ENCODE results near the gene ADARB1.

The ADARB1 gene

DNA sequence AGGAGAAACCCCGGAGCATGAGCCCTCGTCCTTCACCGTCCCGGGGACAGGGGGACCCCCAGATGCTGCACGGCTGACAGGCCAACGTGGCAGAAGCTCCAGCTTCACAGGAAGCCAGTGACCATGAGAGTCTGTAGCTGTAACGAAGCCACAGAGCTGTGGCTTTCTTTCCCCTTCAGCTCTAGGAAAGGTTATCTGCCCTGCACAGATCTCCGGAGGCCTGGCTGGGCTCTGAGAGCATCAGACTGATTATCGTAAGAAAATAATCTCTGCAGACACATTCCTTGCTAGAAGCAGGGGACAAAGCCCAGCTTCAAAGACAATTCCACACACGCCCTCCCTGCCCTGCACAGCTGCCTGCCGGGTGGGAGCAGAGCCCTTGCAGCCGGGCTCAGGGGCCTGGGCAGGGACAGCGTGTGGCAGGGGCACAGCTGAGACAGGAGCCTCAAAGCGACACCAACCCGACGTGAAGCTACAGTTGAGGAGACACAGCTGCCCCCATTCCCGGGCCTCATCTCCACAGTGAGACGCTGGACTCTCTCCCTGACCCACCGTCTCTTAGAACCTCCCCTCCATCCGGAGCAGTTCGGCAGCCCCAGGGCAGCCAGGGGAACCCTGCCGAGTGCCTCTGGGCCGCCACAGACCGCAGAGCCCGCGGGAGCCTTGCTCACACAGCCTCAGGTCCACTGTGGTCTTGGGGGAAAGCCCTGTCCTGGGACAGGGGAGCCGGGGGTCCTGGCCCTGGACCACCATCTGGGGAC, 182.7 kb downstream of the ADARB1 start:
- Histone ChIP-seq H3K4me1 (ENCODE audit: control insufficient read depth, insufficient read depth, low read length) (no peaks in the 10 kb centered on the region), H3K9me3 (ENCODE audit: control insufficient read depth, insufficient read depth, low read depth, low read length) (no peaks in the 10 kb centered on the region), H3K4me3 (ENCODE audit: low read depth, low read length) (no peak overlapping the region), H3K36me3 (ENCODE audit: control insufficient read depth in 2 of 2, insufficient read depth in 1 of 2, low read length in 2 of 2) (no peaks in the 10 kb centered on the region), H3K27ac (ENCODE audit: extremely low read depth, low read depth, low read length) (no peak overlapping the region)
- no peak for TF ChIP-seq ZNF133 (tag by site-specific recombination; IDR thresholded peaks at IDR 0.05)
- no peak for TF ChIP-seq ZNF24 (tag by site-specific recombination; IDR thresholded peaks at IDR 0.05)
- TF ChIP-seq ZFP69B (tag by site-specific recombination; IDR thresholded peaks at IDR 0.05): no peak
- no peak for TF ChIP-seq HOXC10 (CRISPR knock-in tag; IDR thresholded peaks at IDR 0.05)
- TF ChIP-seq ZNF830 (tag by site-specific recombination; IDR thresholded peaks at IDR 0.05; ENCODE audit: low read depth): no peak
- TF ChIP-seq, protein P1, sequence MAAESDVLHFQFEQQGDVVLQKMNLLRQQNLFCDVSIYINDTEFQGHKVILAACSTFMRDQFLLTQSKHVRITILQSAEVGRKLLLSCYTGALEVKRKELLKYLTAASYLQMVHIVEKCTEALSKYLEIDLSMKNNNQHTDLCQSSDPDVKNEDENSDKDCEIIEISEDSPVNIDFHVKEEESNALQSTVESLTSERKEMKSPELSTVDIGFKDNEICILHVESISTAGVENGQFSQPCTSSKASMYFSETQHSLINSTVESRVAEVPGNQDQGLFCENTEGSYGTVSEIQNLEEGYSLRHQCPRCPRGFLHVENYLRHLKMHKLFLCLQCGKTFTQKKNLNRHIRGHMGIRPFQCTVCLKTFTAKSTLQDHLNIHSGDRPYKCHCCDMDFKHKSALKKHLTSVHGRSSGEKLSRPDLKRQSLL (tag by site-specific recombination; IDR thresholded peaks at IDR 0.05): no peak
- POLR2A ChIA-PET: interaction anchor here (1.2 kb wide), 1 partner anchor 9 kb away, joined by 3 read pairs; no protein-coding TSS in a partner anchor
- CTCF ChIA-PET: interaction anchor here (1.0 to 1.1 kb wide), 2 partner anchors 36 to 117 kb away, joined by 3 read pairs; no protein-coding TSS in a partner anchor

DNA sequence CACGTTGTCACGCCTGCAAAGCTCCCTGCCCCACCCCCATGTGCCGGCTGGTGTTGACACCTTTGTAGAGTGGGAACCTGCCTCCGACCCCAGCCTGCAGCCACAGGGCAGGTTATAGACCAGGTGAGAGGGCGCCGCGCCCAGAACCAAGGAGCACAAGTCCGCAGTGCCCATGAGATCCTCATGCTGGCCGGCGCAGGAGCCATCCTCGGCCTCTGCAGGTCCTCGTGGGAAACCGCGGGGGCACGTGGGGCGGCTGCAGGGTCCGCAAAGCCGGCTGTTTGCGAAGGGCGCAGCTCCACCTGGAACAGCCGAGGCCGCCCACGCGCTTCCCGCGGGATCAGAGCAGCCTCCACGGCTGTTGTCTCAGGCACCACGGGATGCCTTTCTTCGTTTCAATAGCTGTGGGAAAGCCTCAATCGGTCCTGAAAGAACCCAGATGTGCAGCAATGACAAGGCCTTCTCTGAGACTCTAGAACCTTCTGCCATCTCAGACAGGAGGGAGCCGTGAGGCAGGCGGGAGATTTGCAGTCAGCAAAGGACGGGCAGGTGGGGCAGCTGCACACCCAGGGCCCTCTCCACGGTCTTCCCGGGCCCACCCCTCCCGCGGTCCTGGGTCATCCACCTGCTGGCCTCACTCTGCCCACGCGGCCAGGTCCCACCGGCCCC, 183.4 kb downstream of the ADARB1 start:
- H3K4me1 ChIP-seq (ENCODE audit: control insufficient read depth, insufficient read depth, low read length): no peaks in the 10 kb centered on the region
- POLR2A ChIA-PET: interaction anchor here (0.7 to 1.2 kb wide), 2 partner anchors 9 to 13 kb away, joined by 3 read pairs; no protein-coding TSS in a partner anchor
- CTCF ChIA-PET: interaction anchor here (0.7 to 1.1 kb wide), 3 partner anchors 117 to 119 kb away, joined by 3 to 4 read pairs (median 3); no protein-coding TSS in a partner anchor
- H3K9me3 ChIP-seq (ENCODE audit: control insufficient read depth, insufficient read depth, low read depth, low read length): no peaks in the 10 kb centered on the region
- H3K36me3 ChIP-seq (ENCODE audit: control insufficient read depth in 2 of 2, insufficient read depth in 1 of 2, low read length in 2 of 2): no peaks in the 10 kb centered on the region; a peak in 1 of 3 replicates
- H3K4me3 ChIP-seq (ENCODE audit: low read depth, low read length): no peak overlapping the region
- 0 out of 2 replicates have a peak, but pooled peaks have one; percentile 20 for TF ChIP-seq ZFHX2 (tag by site-specific recombination; conservative IDR thresholded peaks at IDR 0.05)
- no peak for TF ChIP-seq ZNF10 (tag by site-specific recombination; IDR thresholded peaks at IDR 0.05)
- TF ChIP-seq ZNF146 (tag by site-specific recombination; IDR thresholded peaks at IDR 0.05): no peak
- TF ChIP-seq MYNN (tag by site-specific recombination; IDR thresholded peaks at IDR 0.05; ENCODE audit: borderline replicate concordance): no peak
- TF ChIP-seq ZNF341 (tag by site-specific recombination; IDR thresholded peaks at IDR 0.05; ENCODE audit: low read depth): peak; percentile 37
- TF ChIP-seq, protein P2, sequence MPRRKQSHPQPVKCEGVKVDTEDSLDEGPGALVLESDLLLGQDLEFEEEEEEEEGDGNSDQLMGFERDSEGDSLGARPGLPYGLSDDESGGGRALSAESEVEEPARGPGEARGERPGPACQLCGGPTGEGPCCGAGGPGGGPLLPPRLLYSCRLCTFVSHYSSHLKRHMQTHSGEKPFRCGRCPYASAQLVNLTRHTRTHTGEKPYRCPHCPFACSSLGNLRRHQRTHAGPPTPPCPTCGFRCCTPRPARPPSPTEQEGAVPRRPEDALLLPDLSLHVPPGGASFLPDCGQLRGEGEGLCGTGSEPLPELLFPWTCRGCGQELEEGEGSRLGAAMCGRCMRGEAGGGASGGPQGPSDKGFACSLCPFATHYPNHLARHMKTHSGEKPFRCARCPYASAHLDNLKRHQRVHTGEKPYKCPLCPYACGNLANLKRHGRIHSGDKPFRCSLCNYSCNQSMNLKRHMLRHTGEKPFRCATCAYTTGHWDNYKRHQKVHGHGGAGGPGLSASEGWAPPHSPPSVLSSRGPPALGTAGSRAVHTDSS (tag by site-specific recombination; IDR thresholded peaks at IDR 0.05): no peak
- peak; percentile 32; the same call in 1 of the 2 replicates for TF ChIP-seq EGR2 (tag by site-specific recombination; IDR thresholded peaks at IDR 0.05; ENCODE audit: low read depth)
- TF ChIP-seq, protein P3, sequence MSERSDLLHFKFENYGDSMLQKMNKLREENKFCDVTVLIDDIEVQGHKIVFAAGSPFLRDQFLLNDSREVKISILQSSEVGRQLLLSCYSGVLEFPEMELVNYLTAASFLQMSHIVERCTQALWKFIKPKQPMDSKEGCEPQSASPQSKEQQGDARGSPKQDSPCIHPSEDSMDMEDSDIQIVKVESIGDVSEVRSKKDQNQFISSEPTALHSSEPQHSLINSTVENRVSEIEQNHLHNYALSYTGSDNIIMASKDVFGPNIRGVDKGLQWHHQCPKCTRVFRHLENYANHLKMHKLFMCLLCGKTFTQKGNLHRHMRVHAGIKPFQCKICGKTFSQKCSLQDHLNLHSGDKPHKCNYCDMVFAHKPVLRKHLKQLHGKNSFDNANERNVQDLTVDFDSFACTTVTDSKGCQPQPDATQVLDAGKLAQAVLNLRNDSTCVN (tag by site-specific recombination; optimal IDR thresholded peaks at IDR 0.05): no peak
- TF ChIP-seq ZNF561 (tag by site-specific recombination; IDR thresholded peaks at IDR 0.05; ENCODE audit: borderline replicate concordance): no peak
- TF ChIP-seq, protein P4, sequence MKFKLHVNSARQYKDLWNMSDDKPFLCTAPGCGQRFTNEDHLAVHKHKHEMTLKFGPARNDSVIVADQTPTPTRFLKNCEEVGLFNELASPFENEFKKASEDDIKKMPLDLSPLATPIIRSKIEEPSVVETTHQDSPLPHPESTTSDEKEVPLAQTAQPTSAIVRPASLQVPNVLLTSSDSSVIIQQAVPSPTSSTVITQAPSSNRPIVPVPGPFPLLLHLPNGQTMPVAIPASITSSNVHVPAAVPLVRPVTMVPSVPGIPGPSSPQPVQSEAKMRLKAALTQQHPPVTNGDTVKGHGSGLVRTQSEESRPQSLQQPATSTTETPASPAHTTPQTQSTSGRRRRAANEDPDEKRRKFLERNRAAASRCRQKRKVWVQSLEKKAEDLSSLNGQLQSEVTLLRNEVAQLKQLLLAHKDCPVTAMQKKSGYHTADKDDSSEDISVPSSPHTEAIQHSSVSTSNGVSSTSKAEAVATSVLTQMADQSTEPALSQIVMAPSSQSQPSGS (tag by site-specific recombination; IDR thresholded peaks at IDR 0.05; ENCODE audit: low read depth): no peak
- TF ChIP-seq ZNF626 (tag by site-specific recombination; IDR thresholded peaks at IDR 0.05): no peak
- TF ChIP-seq ZNF558 (tag by site-specific recombination; IDR thresholded peaks at IDR 0.05): no peak
- no peak for TF ChIP-seq ZNF501 (tag by site-specific recombination; IDR thresholded peaks at IDR 0.05)
- TF ChIP-seq, protein P5, sequence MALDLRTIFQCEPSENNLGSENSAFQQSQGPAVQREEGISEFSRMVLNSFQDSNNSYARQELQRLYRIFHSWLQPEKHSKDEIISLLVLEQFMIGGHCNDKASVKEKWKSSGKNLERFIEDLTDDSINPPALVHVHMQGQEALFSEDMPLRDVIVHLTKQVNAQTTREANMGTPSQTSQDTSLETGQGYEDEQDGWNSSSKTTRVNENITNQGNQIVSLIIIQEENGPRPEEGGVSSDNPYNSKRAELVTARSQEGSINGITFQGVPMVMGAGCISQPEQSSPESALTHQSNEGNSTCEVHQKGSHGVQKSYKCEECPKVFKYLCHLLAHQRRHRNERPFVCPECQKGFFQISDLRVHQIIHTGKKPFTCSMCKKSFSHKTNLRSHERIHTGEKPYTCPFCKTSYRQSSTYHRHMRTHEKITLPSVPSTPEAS (tag by site-specific recombination; IDR thresholded peaks at IDR 0.05): no peak
- TF ChIP-seq ZNF548 (tag by site-specific recombination; IDR thresholded peaks at IDR 0.05): no peak
- no peak for TF ChIP-seq ZNF658 (tag by site-specific recombination; IDR thresholded peaks at IDR 0.05)
- no peak overlapping the region for H3K27ac ChIP-seq (ENCODE audit: extremely low read depth, low read depth, low read length)
